SU-DHL-6 (cell line): ENCODE data around the gene HESX1.

Experiments
- EZH2phosphoT487 ChIP-seq: fragments of 200-600 bp; sonication (generic), shearing (Covaris generic); conservative IDR thresholded peaks from 2 replicates; pipeline ENCODE4 v1.6.1; 2018; ENCODE audit warnings: mild to moderate bottlenecking, antibody characterized with exemption, low read length, moderate library complexity, mixed read lengths
- TF ChIP-seq, protein P1 (sequence below): fragments of 200-600 bp; sonication (generic); IDR thresholded peaks from one replicate; pipeline ENCODE4 v1.5.1; 2017; ENCODE audit warnings: antibody characterized with exemption, mild to moderate bottlenecking, low read length, moderate library complexity; ENCODE audit not compliant: insufficient read depth, poor library complexity, severe bottlenecking

DNA sequence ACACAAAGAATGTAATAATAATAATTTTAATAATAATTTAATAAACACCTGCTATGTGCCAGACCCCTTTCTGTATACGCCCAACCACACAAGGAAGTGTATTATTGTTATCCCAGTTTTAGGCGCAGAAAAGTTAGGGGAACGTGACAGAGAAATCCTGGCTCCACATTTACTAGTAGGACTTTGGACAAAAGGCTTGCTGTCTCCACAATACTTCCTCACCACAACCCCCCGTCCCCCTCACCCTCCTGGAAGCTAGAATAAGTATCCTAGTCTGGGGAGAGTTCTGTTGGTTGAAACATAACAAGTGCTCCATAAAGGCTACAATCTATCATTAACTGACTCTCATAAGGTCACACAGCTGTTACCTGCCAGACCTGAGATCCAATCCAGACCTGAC, 34.1 kb downstream of the HESX1 start:
- TF ChIP-seq, protein P1, sequence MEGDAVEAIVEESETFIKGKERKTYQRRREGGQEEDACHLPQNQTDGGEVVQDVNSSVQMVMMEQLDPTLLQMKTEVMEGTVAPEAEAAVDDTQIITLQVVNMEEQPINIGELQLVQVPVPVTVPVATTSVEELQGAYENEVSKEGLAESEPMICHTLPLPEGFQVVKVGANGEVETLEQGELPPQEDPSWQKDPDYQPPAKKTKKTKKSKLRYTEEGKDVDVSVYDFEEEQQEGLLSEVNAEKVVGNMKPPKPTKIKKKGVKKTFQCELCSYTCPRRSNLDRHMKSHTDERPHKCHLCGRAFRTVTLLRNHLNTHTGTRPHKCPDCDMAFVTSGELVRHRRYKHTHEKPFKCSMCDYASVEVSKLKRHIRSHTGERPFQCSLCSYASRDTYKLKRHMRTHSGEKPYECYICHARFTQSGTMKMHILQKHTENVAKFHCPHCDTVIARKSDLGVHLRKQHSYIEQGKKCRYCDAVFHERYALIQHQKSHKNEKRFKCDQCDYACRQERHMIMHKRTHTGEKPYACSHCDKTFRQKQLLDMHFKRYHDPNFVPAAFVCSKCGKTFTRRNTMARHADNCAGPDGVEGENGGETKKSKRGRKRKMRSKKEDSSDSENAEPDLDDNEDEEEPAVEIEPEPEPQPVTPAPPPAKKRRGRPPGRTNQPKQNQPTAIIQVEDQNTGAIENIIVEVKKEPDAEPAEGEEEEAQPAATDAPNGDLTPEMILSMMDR, result no peak
- TF ChIP-seq EZH2phosphoT487, result no peak
